ENCODE data around the gene CHMP1B. TPM values are rescaled to one million over a fixed set of nuclear protein-coding genes. Genes with fewer than 3 reads are reported as not detected.
A peak's percentile ranks its signal among the peaks of the same experiment; 100 is the strongest.

Gene CHMP1B
- total and polyA plus RNA-seq, 9 of the 15 experiments (the other 6 are each of a cell fraction or from before 2014, with no cell fraction given) = 12.3 to 29.9 (median 19.0) TPM

- TF ChIP-seq ZBTB43 (CRISPR knock-in tag; IDR thresholded peaks at IDR 0.05) (no peak), RBM15 (IDR thresholded peaks at IDR 0.05; ENCODE audit: insufficient read depth, low read length) (no peak), TAF7 (tag; IDR thresholded peaks at IDR 0.05) (no peak), CREBBP (IDR thresholded peaks at IDR 0.05; ENCODE audit: low read depth, low read length) (no peak), EP300 (IDR thresholded peaks at IDR 0.05; ENCODE audit: low read length) (peak; percentile 11; the same call in 1 of the 2 replicates), FIP1L1 (IDR thresholded peaks at IDR 0.05; ENCODE audit: low read depth, low read length, poor library complexity, severe bottlenecking) (no peak), ZNF280B (CRISPR knock-in tag; IDR thresholded peaks at IDR 0.05) (no peak), PPARD (CRISPR knock-in tag; IDR thresholded peaks at IDR 0.05) (no peak), ZNF398 (CRISPR knock-in tag; IDR thresholded peaks at IDR 0.05) (no peak), HOXB6 (CRISPR knock-in tag; IDR thresholded peaks at IDR 0.05; ENCODE audit: borderline replicate concordance) (no peak), CSDE1 (IDR thresholded peaks at IDR 0.05) (no peak), ZNF696 (CRISPR knock-in tag; conservative IDR thresholded peaks at IDR 0.05) (no peak), MAX (CRISPR knock-in tag; IDR thresholded peaks at IDR 0.05) (peak; percentile 29; the same call in 1 of the 2 replicates), ZNF354B (CRISPR knock-in tag; IDR thresholded peaks at IDR 0.05) (no peak), RBM22 (IDR thresholded peaks at IDR 0.05; ENCODE audit: low read depth, low read length, poor library complexity, severe bottlenecking) (no peak), CHD4 (IDR thresholded peaks at IDR 0.05; ENCODE audit: insufficient read depth, insufficient replicate concordance, low read depth, low read length, poor library complexity, severe bottlenecking) (no peak), TAF15 (IDR thresholded peaks at IDR 0.05; ENCODE audit: low read depth, low read length) (no peak), ZFP36 (IDR thresholded peaks at IDR 0.05; ENCODE audit: low read depth, low read length, partially characterized antibody) (no peak), GTF2F1 (IDR thresholded peaks at IDR 0.05; ENCODE audit: low read depth, low read length) (no peak), POLR3A (IDR thresholded peaks at IDR 0.05; ENCODE audit: borderline replicate concordance, extremely low read depth, insufficient read depth, insufficient read length) (no peak), ZFX (CRISPR knock-in tag; IDR thresholded peaks at IDR 0.05) (no peak), RAD51 (IDR thresholded peaks at IDR 0.05; ENCODE audit: borderline replicate concordance, low read depth) (peak; percentile 27; the same call in 1 of the 2 replicates), ETS2 (tag; IDR thresholded peaks at IDR 0.05; ENCODE audit: borderline replicate concordance, poor library complexity, severe bottlenecking) (no peak), TARDBP (IDR thresholded peaks at IDR 0.05) (peak; percentile 84; the same call in 1 of the 2 replicates)
Measured at GRCh38 chr18:11857177-11857887, 6.1 kb downstream of the CHMP1B start (continued).
